Hair follicular keratinocyte (primary cell): ENCODE data around the gene SCD5. TPM values are rescaled to one million over a fixed set of nuclear protein-coding genes. Genes with fewer than 3 reads are reported as not detected.

Experiments used
- total RNA-seq: library from RNA; depleted of rRNA; stranded (reverse); fragments of >200 nt; gene quantifications from 2 replicates; pipeline ENCODE4 v1.2.3, GENCODE V29; 2015

The SCD5 gene
- 13.5 and 28.0 TPM in 2 replicates for total RNA-seq

GRCh38 chr4:82798168-82799005 is at the start of gene SCD5:
Gene SCD5, minus strand, starts transcription at chr4:82798796. Its CDS starts 259 bp downstream, at chr4:82798537.

Other genes starting within 250 kb of the SCD5 start
- 0.16 and 0.19 TPM in 2 replicates for gene TMEM150C, start 236.8 kb downstream of the SCD5 start, total RNA-seq
- gene SEC31A, start 92.4 kb upstream of the SCD5 start, total RNA-seq, result 88.2 and 113 TPM in 2 replicates
- gene THAP9, start 101.9 kb upstream of the SCD5 start, total RNA-seq, result 1.3 and 2.4 TPM in 2 replicates
- 6.2 and 6.6 TPM in 2 replicates for gene LIN54, start 212.0 kb upstream of the SCD5 start, total RNA-seq
- gene COPS4, start 236.4 kb upstream of the SCD5 start, total RNA-seq, result 54.8 and 69.6 TPM in 2 replicates